H9 (cell line): ENCODE measurements around the gene NEIL1. TPM values are rescaled to one million over a fixed set of nuclear protein-coding genes. Genes with fewer than 3 reads are reported as not detected.

ENCODE experiments used
- DNase-seq: peaks from one replicate; pipeline ENCODE4 v3.0.0-alpha.2; 2017
- H2AFZ ChIP-seq: one replicate; pipeline ENCODE4 v1.6.1; 2013; ENCODE audit warnings: mild to moderate bottlenecking, low read length, control low read depth, moderate library complexity
- H2AK5ac ChIP-seq: 2 replicates; pipeline ENCODE4 v1.6.1; 2013; ENCODE audit warnings: low read length, control low read depth, mixed read lengths; ENCODE audit not compliant: insufficient read length
- H2BK120ac ChIP-seq: one replicate; pipeline ENCODE4 v1.6.1; 2013; ENCODE audit warnings: low read depth, mild to moderate bottlenecking, low read length, control low read depth, inconsistent platforms; ENCODE audit not compliant: poor library complexity, severe bottlenecking
- H2BK12ac ChIP-seq: 2 replicates; pipeline ENCODE4 v1.6.1; 2013; ENCODE audit warnings: low read length, control low read depth, mixed read lengths, low read depth; ENCODE audit not compliant: insufficient read length
- H2BK15ac ChIP-seq: 2 replicates; pipeline ENCODE4 v1.6.1; 2013; ENCODE audit warnings: low read depth, low read length, control low read depth
- H2BK20ac ChIP-seq: one replicate; pipeline ENCODE4 v1.6.1; 2013; ENCODE audit warnings: low read depth, mild to moderate bottlenecking, low read length, control low read depth, inconsistent platforms; ENCODE audit not compliant: poor library complexity, severe bottlenecking
- H2BK5ac ChIP-seq: 2 replicates; pipeline ENCODE4 v1.6.1; 2013; ENCODE audit warnings: low read length, control low read depth, mixed read lengths; ENCODE audit not compliant: insufficient read length
- H3K14ac ChIP-seq: 2 replicates; pipeline ENCODE4 v1.6.1; 2013; ENCODE audit warnings: low read length, control low read depth; ENCODE audit not compliant: insufficient read depth
- H3K18ac ChIP-seq: 2 replicates; pipeline ENCODE4 v1.6.1; 2013; ENCODE audit warnings: low read depth, mild to moderate bottlenecking, mixed read lengths, low read length, control low read depth; ENCODE audit not compliant: insufficient read length
- H3K23ac ChIP-seq: 2 replicates; pipeline ENCODE4 v1.6.1; 2013; ENCODE audit warnings: low read length, control low read depth, mixed read lengths, low read depth; ENCODE audit not compliant: insufficient read length
- H3K23me2 ChIP-seq: 2 replicates; pipeline ENCODE4 v1.6.1; 2013; ENCODE audit warnings: low read depth, mild to moderate bottlenecking, mixed read lengths, low read length, control low read depth; ENCODE audit not compliant: insufficient read length, poor library complexity, severe bottlenecking
- H3K27ac ChIP-seq: 2 replicates; pipeline ENCODE4 v1.5.1; 2013; ENCODE audit warnings: low read length, control low read depth, mixed read lengths, low read depth; ENCODE audit not compliant: insufficient read length
- H3K27me3 ChIP-seq: 2 replicates; pipeline ENCODE4 v1.6.1; 2013; ENCODE audit warnings: low read length, control low read depth, inconsistent platforms; ENCODE audit not compliant: insufficient read depth
- H3K4ac ChIP-seq: 2 replicates; pipeline ENCODE4 v1.6.1; 2013; ENCODE audit warnings: low read depth, mild to moderate bottlenecking, control low read depth, inconsistent platforms, low read length, moderate library complexity
- H3K4me1 ChIP-seq: 2 replicates; pipeline ENCODE4 v1.6.1; 2013; ENCODE audit warnings: low read length, control low read depth, inconsistent platforms; ENCODE audit not compliant: insufficient read depth
- H3K4me2 ChIP-seq: 2 replicates; pipeline ENCODE4 v1.6.1; 2013; ENCODE audit warnings: low read length, control low read depth, mixed read lengths; ENCODE audit not compliant: insufficient read length, insufficient read depth
- H3K56ac ChIP-seq: 2 replicates; pipeline ENCODE4 v1.6.1; 2013; ENCODE audit warnings: low read depth, mild to moderate bottlenecking, mixed read lengths, low read length, control low read depth; ENCODE audit not compliant: insufficient read length
- H3K79me1 ChIP-seq: 2 replicates; pipeline ENCODE4 v1.6.1; 2013; ENCODE audit warnings: low read depth, mild to moderate bottlenecking, moderate library complexity, low read length, control low read depth, inconsistent platforms; ENCODE audit not compliant: insufficient read depth, poor library complexity, severe bottlenecking
- H3K79me2 ChIP-seq: 2 replicates; pipeline ENCODE4 v1.6.1; 2013; ENCODE audit warnings: low read length, control low read depth, inconsistent platforms; ENCODE audit not compliant: insufficient read depth
- H3K9ac ChIP-seq: 2 replicates; pipeline ENCODE4 v1.6.1; 2013; ENCODE audit warnings: low read length, control low read depth, mixed read lengths; ENCODE audit not compliant: insufficient read length; ENCODE audit errors: extremely low read depth
- H3K9me3 ChIP-seq: one replicate; pipeline ENCODE4 v1.6.1; 2013; ENCODE audit warnings: low read depth, low read length, inconsistent platforms; ENCODE audit not compliant: control insufficient read depth
- H3T11ph ChIP-seq: one replicate; pipeline ENCODE4 v1.6.1; 2013; ENCODE audit warnings: mild to moderate bottlenecking, low read length, control low read depth, inconsistent platforms
- H4K20me1 ChIP-seq: one replicate; pipeline ENCODE4 v1.6.1; 2013; ENCODE audit not compliant: control insufficient read depth, insufficient read length, insufficient read depth
- H4K5ac ChIP-seq: 2 replicates; pipeline ENCODE4 v1.6.1; 2013; ENCODE audit warnings: low read depth, mild to moderate bottlenecking, mixed read lengths, low read length, control low read depth; ENCODE audit not compliant: insufficient read length
- H4K8ac ChIP-seq: replicated peaks from 2 replicates; pipeline ENCODE4 v1.6.1; 2013; ENCODE audit warnings: low read length, control low read depth, mixed read lengths, low read depth; ENCODE audit not compliant: insufficient read length
- H4K91ac ChIP-seq: 2 replicates; pipeline ENCODE4 v1.6.1; 2013; ENCODE audit warnings: low read depth, mild to moderate bottlenecking, moderate library complexity, mixed read lengths, low read length, control low read depth; ENCODE audit not compliant: insufficient read length
- H3K27ac Mint-ChIP-seq, 3 experiments: 2 replicates in 2 of 3; 3 replicates in 1 of 3; pipeline ENCODE4 v1.8.0; 2020 to 2021; ENCODE audit warnings: mixed read lengths in 3 of 3, mild to moderate bottlenecking in 1 of 3, moderate library complexity in 1 of 3
- H3K27me3 Mint-ChIP-seq: 2 replicates; pipeline ENCODE4 v1.8.0; 2021; ENCODE audit warnings: low read depth, mild to moderate bottlenecking, moderate library complexity, mixed read lengths
- H3K36me3 Mint-ChIP-seq, 3 experiments: 2 replicates in 2 of 3; 3 replicates in 1 of 3; pipeline ENCODE4 v1.8.0; 2020 to 2021; ENCODE audit warnings: low read depth in 3 of 3, mixed read lengths in 3 of 3; ENCODE audit not compliant: insufficient read depth in 1 of 3
- H3K4me1 Mint-ChIP-seq, 2 experiments: 2 replicates each; pipeline ENCODE4 v1.8.0; 2020; ENCODE audit warnings: mixed read lengths in 2 of 2
- H3K4me3 Mint-ChIP-seq, 2 experiments: 2 replicates in 1 of 2; 3 replicates in 1 of 2; pipeline ENCODE4 v1.8.0; 2020 to 2021; ENCODE audit warnings: mild to moderate bottlenecking in 2 of 2, mixed read lengths in 2 of 2, moderate library complexity in 1 of 2
- H3K9me3 Mint-ChIP-seq, 2 experiments: 2 replicates in 1 of 2; 3 replicates in 1 of 2; pipeline ENCODE4 v1.8.0; 2020; ENCODE audit warnings: mild to moderate bottlenecking in 2 of 2, mixed read lengths in 2 of 2, moderate library complexity in 1 of 2
- WGBS: extraction: QIAGEN DNeasy Blood & Tissue Kit; methylation state at CpG from one replicate; pipeline ENCODE4 v1.1.7; 2013; ENCODE audit warnings: missing lambda C conversion rate, low lambda C conversion rate, mixed read lengths; ENCODE audit not compliant: insufficient read length; ENCODE audit errors: extremely low coverage; 5-methylcytosine and 5-hydroxymethylcytosine counted together
- total RNA-seq: library from RNA; stranded (reverse); gene quantifications from 2 replicates; pipeline ENCODE4 v1.2.1, GENCODE V29; 2021
- TF ChIP-seq, protein P1 (sequence below): fragments of 200-600 bp; sonication (generic); conservative IDR thresholded peaks from 3 replicates; pipeline ENCODE4 v1.8.0; 2021; ENCODE audit warnings: antibody characterized with exemption, mild to moderate bottlenecking

The NEIL1 gene
- total RNA-seq, 1 experiment from 2014 or later, result 16.5 TPM

DNA sequence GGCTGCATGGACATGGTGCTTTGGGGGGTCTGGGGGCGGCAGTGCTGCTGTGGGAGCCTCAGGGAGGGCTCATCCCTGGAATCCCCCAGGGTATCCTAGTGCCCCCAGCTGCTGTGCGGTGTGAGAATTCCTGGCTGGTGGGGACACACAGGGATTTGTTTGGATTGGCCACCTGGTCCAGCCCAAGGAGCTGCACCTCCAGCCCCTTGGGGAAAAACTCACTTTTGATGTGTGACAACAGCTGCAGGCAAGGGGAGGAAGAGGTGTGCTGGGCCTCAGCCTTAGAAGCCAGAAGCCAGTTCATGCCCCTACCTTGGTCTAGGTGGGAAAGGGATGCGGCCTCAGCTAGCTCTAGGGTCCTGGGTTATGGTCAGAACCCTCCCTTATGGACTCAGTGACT lies 19.3 kb upstream of the NEIL1 start:
- H3K18ac ChIP-seq, result no peak overlapping the region
- H4K5ac ChIP-seq, result no peak overlapping the region
- TF ChIP-seq, protein P1, sequence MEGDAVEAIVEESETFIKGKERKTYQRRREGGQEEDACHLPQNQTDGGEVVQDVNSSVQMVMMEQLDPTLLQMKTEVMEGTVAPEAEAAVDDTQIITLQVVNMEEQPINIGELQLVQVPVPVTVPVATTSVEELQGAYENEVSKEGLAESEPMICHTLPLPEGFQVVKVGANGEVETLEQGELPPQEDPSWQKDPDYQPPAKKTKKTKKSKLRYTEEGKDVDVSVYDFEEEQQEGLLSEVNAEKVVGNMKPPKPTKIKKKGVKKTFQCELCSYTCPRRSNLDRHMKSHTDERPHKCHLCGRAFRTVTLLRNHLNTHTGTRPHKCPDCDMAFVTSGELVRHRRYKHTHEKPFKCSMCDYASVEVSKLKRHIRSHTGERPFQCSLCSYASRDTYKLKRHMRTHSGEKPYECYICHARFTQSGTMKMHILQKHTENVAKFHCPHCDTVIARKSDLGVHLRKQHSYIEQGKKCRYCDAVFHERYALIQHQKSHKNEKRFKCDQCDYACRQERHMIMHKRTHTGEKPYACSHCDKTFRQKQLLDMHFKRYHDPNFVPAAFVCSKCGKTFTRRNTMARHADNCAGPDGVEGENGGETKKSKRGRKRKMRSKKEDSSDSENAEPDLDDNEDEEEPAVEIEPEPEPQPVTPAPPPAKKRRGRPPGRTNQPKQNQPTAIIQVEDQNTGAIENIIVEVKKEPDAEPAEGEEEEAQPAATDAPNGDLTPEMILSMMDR, result no peak
- H4K91ac ChIP-seq, result no peak overlapping the region
- no peak overlapping the region for H3K27ac Mint-ChIP-seq
- no peaks in the 10 kb centered on the region for H3K4me1 Mint-ChIP-seq
- no peak overlapping the region for H2BK12ac ChIP-seq
- no peaks in the 10 kb centered on the region for H3K23me2 ChIP-seq
- no peak overlapping the region for H3K4me3 Mint-ChIP-seq
- H3K27ac ChIP-seq, result no peak overlapping the region
- H2BK15ac ChIP-seq, result no peak overlapping the region
- H3K9me3 ChIP-seq, result no peaks in the 10 kb centered on the region
- H3K4me2 ChIP-seq, result no peak overlapping the region
- no peaks in the 10 kb centered on the region for H3K79me2 ChIP-seq
- no peak overlapping the region for H3K14ac ChIP-seq
- no peaks in the 10 kb centered on the region for H3K36me3 Mint-ChIP-seq
- no peak overlapping the region for H2AFZ ChIP-seq
- no CpG with 5 or more reads among the region's 3 CpGs for WGBS
- H3K4ac ChIP-seq, result no peak overlapping the region
- no peak overlapping the region for H2BK20ac ChIP-seq
- H2BK5ac ChIP-seq, result no peak overlapping the region
- H3K56ac ChIP-seq, result no peak overlapping the region
- H3K23ac ChIP-seq, result no peak overlapping the region
- H3K9ac ChIP-seq, result no peak overlapping the region
- H3K27me3 ChIP-seq, result no peaks in the 10 kb centered on the region
- H3K4me1 ChIP-seq, result no peaks in the 10 kb centered on the region
- DNase-seq, result no peak
- no peaks in the 10 kb centered on the region for H3K79me1 ChIP-seq
- no peaks in the 10 kb centered on the region for H4K20me1 ChIP-seq
- H3K27me3 Mint-ChIP-seq, result peaks cover 12% of the 10 kb centered on the region
- no peak overlapping the region for H2BK120ac ChIP-seq
- no peak overlapping the region for H2AK5ac ChIP-seq
- no peak overlapping the region for H3T11ph ChIP-seq
- H4K8ac ChIP-seq, result no peak overlapping the region
- H3K9me3 Mint-ChIP-seq, result no peaks in the 10 kb centered on the region
